GM21447 (cell line): ENCODE measurements around the gene RUNX3.
A peak's percentile ranks its signal among the peaks of the same experiment; 100 is the strongest.

Experiments used
- ATAC-seq: cut with Tn5 transposase; IDR thresholded peaks from one replicate; pipeline ENCODE4 v1.9.1; 2021; ENCODE audit not compliant: unreplicated experiment

Gene RUNX3

GRCh38 chr1:24948079-24948827 is 18.2 kb upstream of the RUNX3 start:
- ATAC-seq = no peak

DNA sequence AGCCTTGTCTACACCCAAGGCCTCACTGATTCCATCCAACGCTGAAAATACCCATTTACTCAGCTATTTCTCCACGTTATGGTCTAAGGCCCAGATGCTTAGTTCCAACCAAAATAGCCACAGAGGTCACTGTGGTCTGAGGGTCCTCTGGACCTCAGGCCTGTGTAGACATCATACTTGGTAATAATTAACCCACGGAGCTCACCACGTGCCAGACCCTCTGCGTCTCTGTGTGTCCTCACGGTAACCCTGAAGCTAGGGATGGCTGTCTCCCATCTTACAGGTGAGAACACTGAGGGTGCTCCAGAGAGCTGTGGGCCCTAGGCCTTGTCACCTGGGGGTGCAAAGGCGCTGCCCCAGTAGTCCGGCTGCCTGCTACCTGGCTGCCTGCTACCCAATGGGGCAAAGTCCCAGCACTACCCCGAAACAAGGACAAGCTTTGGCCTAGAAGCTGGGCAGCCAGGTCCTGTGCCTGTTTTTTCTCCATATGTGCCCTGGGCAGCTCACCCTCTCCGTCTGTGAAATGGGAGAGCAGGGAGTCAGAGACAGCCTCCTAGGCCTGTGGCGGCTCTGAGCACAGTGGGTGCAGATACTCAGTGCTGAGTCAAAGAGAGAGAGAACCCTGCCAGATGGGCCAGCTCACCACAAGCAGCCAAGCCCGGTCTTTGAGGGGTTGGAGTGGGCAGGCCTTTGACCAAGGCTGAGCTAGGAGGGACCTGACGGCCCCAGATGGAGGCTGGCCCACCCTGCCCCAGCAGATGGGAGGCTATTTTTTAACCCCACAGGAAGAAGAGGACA is 17.0 kb upstream of the RUNX3 start:
- ATAC-seq = peak; percentile 85

- ATAC-seq = no peak
Observed at GRCh38 chr1:24945354-24946326, 15.6 kb upstream of the RUNX3 start.

DNA sequence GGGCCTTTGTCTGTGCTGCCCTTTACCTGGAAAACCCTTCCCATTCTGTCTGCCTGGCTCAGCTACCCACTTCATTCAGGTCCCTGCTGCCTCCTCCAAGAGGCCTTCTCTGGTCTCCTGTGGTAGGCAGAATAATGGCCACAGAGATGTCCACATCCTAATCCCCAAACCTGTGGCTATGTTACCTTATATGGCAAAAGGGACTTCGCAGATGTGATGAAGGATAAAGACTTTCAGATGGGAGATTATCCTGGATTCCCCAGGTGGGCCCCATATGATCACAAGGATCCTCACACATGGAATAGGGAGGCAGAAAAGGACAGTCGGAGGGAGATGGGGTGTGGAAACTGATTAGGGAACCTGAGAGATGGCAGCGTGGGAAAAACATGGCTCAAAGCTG is 14.2 kb upstream of the RUNX3 start:
- ATAC-seq = no peak

GRCh38 chr1:24942789-24943188 is 12.7 kb upstream of the RUNX3 start:
- ATAC-seq = no peak

GRCh38 chr1:24941564-24941963 is 11.5 kb upstream of the RUNX3 start:
- no peak for ATAC-seq

GRCh38 chr1:24940231-24940630 is 10.2 kb upstream of the RUNX3 start:
- no peak for ATAC-seq

- ATAC-seq = no peak
Observed at GRCh38 chr1:24939675-24940193, 9.7 kb upstream of the RUNX3 start.

DNA sequence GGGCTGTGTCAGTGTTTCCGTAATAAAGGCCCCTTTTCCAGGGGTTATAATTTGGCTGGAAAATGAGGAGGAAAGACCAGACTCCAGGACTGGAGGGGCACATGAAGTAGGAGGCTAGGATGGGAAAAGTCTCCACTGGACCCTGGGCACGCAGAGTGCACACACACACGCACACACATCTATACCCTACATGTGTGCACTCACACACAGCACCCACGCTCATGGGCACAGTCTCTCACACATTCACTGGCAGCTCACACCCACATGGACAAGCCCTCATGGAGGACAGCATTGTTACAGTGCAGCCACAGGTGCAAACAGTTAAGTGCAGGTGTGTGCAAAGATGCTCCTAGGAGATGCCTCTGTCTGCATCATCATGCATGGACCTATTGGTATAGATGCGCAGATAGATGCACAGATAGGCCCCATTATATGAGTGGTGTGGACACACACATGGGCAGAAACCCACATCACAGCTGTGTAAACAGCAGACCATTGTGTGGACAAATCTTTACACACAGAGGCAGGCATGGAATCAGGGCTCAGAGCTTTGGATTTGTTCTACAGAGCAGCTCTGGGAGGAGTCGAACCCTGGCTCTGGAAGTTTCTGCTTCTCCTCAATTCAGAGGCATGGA is 9.1 kb upstream of the RUNX3 start:
- no peak for ATAC-seq

GRCh38 chr1:24938276-24938675 is 8.2 kb upstream of the RUNX3 start:
- ATAC-seq = no peak

GRCh38 chr1:24936684-24937083 is 6.6 kb upstream of the RUNX3 start:
- no peak for ATAC-seq

- ATAC-seq = no peak
Observed at GRCh38 chr1:24935615-24936484, 5.8 kb upstream of the RUNX3 start.

- no peak for ATAC-seq
Observed at GRCh38 chr1:24935196-24935526, 5.1 kb upstream of the RUNX3 start.

DNA sequence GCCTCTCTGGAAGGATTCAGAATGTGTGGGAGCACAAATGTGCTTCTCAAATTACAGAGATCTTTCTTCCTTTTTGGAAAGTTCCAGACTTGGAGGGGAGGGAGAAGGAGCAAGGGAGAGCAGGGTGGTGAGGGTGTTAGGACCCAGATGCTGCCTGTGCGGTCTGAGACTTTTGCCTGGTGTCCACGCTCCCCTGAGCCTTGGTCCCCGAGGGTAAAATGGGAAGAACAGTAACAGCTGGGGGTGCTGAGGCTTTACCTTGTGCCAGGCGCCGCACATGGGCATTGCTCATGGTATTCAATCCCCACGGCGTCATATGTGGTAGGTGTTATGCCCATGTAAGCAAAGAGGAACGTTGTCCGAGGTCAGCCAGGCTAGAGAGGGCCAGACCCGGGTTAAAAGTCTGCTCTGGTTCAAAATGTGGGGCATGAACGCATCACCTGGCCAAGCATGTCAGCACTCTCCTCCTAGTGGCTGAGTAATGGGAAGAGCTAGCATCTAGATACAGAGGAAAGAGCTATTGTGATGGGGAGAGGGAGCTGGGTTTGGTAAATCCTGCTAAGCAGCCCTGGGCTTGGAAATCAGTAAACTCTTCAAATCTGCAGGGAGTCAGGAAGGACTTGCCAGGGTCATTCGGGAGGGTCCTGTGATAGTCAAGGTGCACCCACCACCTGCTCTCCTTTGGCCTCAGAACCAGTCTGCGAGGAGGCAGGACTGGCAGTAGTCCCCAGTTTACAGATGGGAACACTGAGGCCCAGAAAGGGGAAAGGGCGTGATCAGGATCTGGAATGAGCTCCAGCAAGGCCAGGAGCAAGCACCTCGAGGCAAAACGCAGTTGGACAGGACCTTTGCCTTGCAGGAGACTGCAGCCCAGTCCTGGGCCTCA is 4.5 kb upstream of the RUNX3 start:
- no peak for ATAC-seq

DNA sequence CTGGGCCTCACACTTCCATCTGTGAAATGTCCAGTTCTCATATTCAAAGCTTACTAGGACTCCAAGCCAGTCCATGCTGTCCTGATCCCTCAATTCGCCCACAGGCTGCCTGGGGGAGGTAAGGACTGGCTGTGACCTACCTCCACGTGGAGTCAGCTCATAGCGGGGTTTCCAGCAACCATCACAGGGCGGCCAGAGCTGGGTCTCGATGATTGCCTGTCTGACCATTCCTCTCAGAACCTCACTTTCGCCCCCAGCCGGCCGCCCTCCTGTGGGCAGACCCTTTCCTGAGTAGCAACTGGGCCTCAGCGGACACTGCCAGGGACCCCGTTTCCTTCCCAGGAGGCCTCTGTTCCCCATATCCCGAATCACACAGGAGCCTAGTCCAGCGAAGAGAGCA is 3.4 kb upstream of the RUNX3 start:
- ATAC-seq = no peak

DNA sequence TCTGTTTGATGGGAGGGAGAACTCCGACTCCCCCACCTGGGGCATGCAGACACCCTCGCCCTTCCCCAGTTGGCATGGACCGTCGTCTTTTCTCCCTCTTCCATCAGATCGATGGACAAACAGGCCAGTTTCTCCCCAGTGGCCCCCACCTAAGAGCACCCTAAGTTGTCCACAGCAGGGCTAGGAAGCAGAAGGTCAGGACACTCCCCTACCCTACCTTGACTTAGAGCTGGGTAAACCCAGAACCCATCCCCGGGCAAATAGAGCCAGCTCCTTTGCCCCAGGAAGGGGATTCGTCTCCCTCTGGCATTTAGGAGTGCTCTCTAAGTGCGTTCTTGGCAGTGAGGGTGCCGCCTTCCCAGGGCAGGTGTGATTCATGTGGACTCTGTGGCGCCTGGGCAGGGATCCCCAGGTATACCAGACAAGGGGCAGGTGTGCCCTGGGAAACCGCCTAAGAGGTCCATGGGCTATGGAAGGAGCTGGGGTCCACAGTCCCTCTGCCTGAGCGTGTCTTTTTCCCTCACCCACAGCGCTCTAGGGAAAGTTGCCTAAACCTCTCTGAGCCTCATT is 2.7 kb upstream of the RUNX3 start:
- ATAC-seq = no peak

DNA sequence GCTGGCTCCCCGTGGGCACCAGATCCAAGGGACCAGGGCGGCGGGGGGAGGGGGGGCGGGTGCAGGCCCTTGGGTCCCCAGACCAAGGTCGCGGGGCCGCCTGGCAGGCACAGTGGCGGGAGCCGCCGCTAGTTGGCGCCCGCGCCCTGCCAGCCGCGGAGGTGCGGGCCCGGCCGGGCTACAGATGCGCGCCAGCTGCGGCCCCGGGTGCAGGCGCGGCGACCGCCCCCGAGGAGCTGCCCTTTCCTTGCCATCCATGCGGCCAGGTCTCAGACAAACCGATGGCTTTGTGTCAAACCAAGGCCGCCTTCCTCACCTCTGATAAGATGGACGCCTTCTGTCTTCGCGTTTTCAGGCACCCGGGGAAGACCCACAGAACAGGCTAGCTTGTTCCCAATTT is 2.2 kb upstream of the RUNX3 start:
- ATAC-seq = no peak

DNA sequence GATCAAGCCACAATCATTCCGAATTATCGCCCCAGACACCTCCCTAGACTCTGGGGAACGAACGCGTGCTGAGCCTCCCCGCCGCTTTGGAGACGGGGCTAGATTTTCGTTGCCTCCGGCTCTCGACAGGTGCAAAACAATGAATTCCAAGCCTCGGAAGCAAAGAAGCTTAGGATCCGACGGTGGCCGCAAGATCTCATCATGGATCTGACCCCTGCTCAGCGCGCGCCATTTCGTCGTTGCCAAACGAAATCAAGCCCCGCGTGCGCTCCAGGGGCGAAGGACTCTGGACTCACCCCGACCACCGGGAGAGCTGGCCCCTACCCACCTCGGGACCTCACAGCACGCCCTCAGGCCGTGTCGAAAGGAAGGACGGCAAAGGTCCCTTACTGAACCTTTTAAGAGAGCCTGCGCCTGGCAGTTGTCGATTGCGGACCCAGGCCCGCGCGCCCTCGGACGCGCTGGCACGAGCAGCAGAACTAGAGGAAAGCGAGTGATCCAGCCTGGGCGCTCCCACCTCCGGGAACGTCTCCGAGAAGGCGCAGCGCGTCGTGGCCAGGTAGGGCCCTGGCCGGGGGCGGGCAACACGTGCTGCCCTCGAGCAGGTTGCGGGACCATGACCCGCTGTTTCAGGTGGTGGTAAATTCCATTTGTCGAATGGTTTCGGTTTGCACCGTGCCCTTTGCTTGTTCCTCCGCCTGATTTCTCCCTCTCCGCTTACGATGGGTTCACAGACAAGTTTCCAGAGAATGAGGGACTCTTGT is 1.6 kb upstream of the RUNX3 start:
- ATAC-seq = no peak
